Gastroesophageal sphincter (tissue), 4 donors: ENCODE data around the gene YAP1. TPM values are rescaled to one million over a fixed set of nuclear protein-coding genes. Genes with fewer than 3 reads are reported as not detected.

Experiments used
- ATAC-seq: fragments of 150-250 bp; one replicate; pipeline ENCODE4 v1.9.1; 2016; ENCODE audit warnings: mild to moderate bottlenecking, moderate library complexity
- H3K27ac ChIP-seq, 4 donors: fragments of 200-600 bp; sonication (generic) in 3 of 4; 1 replicate in 3 of 4; 2 replicates in 1 of 4; pipeline ENCODE4 v1.5.1; 2016 to 2019
- H3K27me3 ChIP-seq: fragments of 200-600 bp; sonication (generic); one replicate; pipeline ENCODE4 v1.5.1; 2019
- H3K36me3 ChIP-seq, 2 donors: fragments of 200-600 bp; sonication (generic); one replicate each; pipeline ENCODE4 v1.5.1; 2019; ENCODE audit warnings: control low read depth in 1 of 2
- H3K4me1 ChIP-seq, 3 donors: fragments of 200-600 bp; sonication (generic); 1 replicate in 2 of 3; 2 replicates in 1 of 3; pipeline ENCODE4 v1.5.1; 2016 to 2019; ENCODE audit warnings: control low read depth in 2 of 3
- H3K4me3 ChIP-seq, 2 donors: fragments of 200-600 bp; sonication (generic); one replicate each; pipeline ENCODE4 v1.5.1; 2019; ENCODE audit warnings: mild to moderate bottlenecking in 1 of 2, moderate library complexity in 1 of 2
- H3K9me3 ChIP-seq, 3 donors: fragments of 200-600 bp; sonication (generic); one replicate each; pipeline ENCODE4 v1.5.1; 2017 to 2019; ENCODE audit warnings: control low read depth in 2 of 3
- CTCF ChIP-seq, 4 experiments: fragments of 200-600 bp in 2 of 4; fragments of 450-650 bp in 2 of 4; sonication (generic) in 1 of 4; IDR thresholded peaks; one replicate each; pipeline ENCODE4 v1.5.1; 2017 to 2019; ENCODE audit warnings: antibody characterized with exemption in 4 of 4, mild to moderate bottlenecking in 2 of 4, moderate library complexity in 2 of 4
- EP300 ChIP-seq: sonication (generic); formaldehyde crosslinking; IDR thresholded peaks from one replicate; pipeline ENCODE4 v1.6.1; 2017; ENCODE audit warnings: antibody characterized with exemption, mild to moderate bottlenecking
- POLR2A ChIP-seq, 2 donors: fragments of 450-650 bp; IDR thresholded peaks; one replicate each; pipeline ENCODE4 v1.6.1; 2017; ENCODE audit warnings: antibody characterized with exemption in 2 of 2, mild to moderate bottlenecking in 2 of 2, moderate library complexity in 1 of 2
- POLR2AphosphoS5 ChIP-seq: sonication (generic); formaldehyde crosslinking; IDR thresholded peaks from one replicate; pipeline ENCODE4 v1.6.1; 2017; ENCODE audit warnings: antibody characterized with exemption
- WGBS, 2 donors: methylation state at CpG; one replicate each; pipeline ENCODE4 v1.1.5; 2018; ENCODE audit warnings: low coverage in 1 of 2; 5-methylcytosine and 5-hydroxymethylcytosine counted together
- total RNA-seq, 4 donors: library from RNA; depleted of rRNA; stranded (reverse); fragments of >200 nt; gene quantifications; one replicate each; pipeline ENCODE4 v1.1.0, GENCODE V29; 2016

Gene YAP1
- total RNA-seq, 4 donors from 2014 or later: 192 to 323 (median 278) TPM

- Histone ChIP-seq H3K4me1 (peaks cover 0 to 15% (median 0%) of the 10 kb centered on the region in 3 donors), H3K27ac (no peak overlapping the region), H3K27me3 (no peaks in the 10 kb centered on the region), H3K9me3 (no peaks in the 10 kb centered on the region), H3K4me3 (no peak overlapping the region), H3K36me3 (no peaks in the 10 kb centered on the region)
- ATAC-seq: no peak
- TF ChIP-seq EP300 (no peak), POLR2AphosphoS5 (no peak), POLR2A (IDR thresholded peaks at IDR 0.05) (no peak), CTCF (IDR thresholded peaks at IDR 0.05) (no peak)
- WGBS, 2 donors: 0 to 50% methylated on average over 1 to 2 of the region's 2 CpGs
Observed at GRCh38 chr11:102240502-102240901, 130.3 kb downstream of the YAP1 start.

GRCh38 chr11:102241026-102241425, 130.8 kb downstream of the YAP1 start:
- no peaks in the 10 kb centered on the region for H3K9me3 ChIP-seq
- ATAC-seq: peak; percentile 19
- 60 to 67% methylated on average over 1 of the region's 1 CpG for WGBS, 2 donors

GRCh38 chr11:102243399-102243884, 133.2 kb downstream of the YAP1 start:
- Histone ChIP-seq H3K27ac (no peak overlapping the region), H3K4me3 (no peak overlapping the region), H3K9me3 (no peaks in the 10 kb centered on the region), H3K27me3 (no peaks in the 10 kb centered on the region), H3K4me1 (peaks cover 0 to 12% (median 0%) of the 10 kb centered on the region in 3 donors), H3K36me3 (no peaks in the 10 kb centered on the region)
- TF ChIP-seq POLR2AphosphoS5 (no peak), CTCF (IDR thresholded peaks at IDR 0.05) (no peak)
- 71 to 86% methylated on average over 1 to 2 of the region's 2 CpGs for WGBS, 2 donors
- no peak for ATAC-seq

More at GRCh38 chr11:102241026-102241425, 130.8 kb downstream of the YAP1 start:
- peaks cover 0 to 12% (median 0%) of the 10 kb centered on the region in 3 donors for H3K4me1 ChIP-seq
- no peaks in the 10 kb centered on the region for H3K27me3 ChIP-seq
- TF ChIP-seq POLR2A (IDR thresholded peaks at IDR 0.05) (no peak), POLR2AphosphoS5 (no peak), EP300 (no peak), CTCF (IDR thresholded peaks at IDR 0.05) (no peak)
- H3K27ac ChIP-seq: peak overlapping the region in 1 of 4 donors; percentile 54
- H3K4me3 ChIP-seq: no peak overlapping the region
- H3K36me3 ChIP-seq: no peaks in the 10 kb centered on the region

GRCh38 chr11:102244681-102245409, 134.6 kb downstream of the YAP1 start:
- no peak for TF ChIP-seq EP300
- TF ChIP-seq POLR2A (IDR thresholded peaks at IDR 0.05): no peak
- TF ChIP-seq POLR2AphosphoS5: no peak
- no peak for TF ChIP-seq CTCF (IDR thresholded peaks at IDR 0.05)
- Histone ChIP-seq H3K36me3 (no peaks in the 10 kb centered on the region), H3K9me3 (no peaks in the 10 kb centered on the region), H3K27me3 (no peaks in the 10 kb centered on the region), H3K27ac (no peak overlapping the region), H3K4me3 (no peak overlapping the region), H3K4me1 (peaks cover 0 to 12% (median 0%) of the 10 kb centered on the region in 3 donors)
- ATAC-seq: no peak
- 92 to 100% methylated on average over 2 to 3 of the region's 5 CpGs for WGBS, 2 donors

GRCh38 chr11:102251423-102251822, 141.2 kb downstream of the YAP1 start:
- Histone ChIP-seq H3K4me3 (no peak overlapping the region), H3K27me3 (no peaks in the 10 kb centered on the region), H3K36me3 (no peaks in the 10 kb centered on the region), H3K27ac (no peak overlapping the region), H3K9me3 (no peaks in the 10 kb centered on the region), H3K4me1 (no peaks in the 10 kb centered on the region)
- 94 to 100% methylated on average over 2 of the region's 2 CpGs for WGBS, 2 donors
- TF ChIP-seq POLR2A (IDR thresholded peaks at IDR 0.05): no peak
- no peak for TF ChIP-seq CTCF (IDR thresholded peaks at IDR 0.05)
- TF ChIP-seq POLR2AphosphoS5: no peak
- TF ChIP-seq EP300: no peak
- ATAC-seq: no peak
